ENCODE measurements around the gene PPP6R2. TPM values are rescaled to one million over a fixed set of nuclear protein-coding genes. Genes with fewer than 3 reads are reported as not detected.

Gene PPP6R2
- total RNA-seq, 4 donors from 2014 or later: 23.8 to 86.3 (median 37.0) TPM

GRCh38 chr22:50398831-50399648 lies 55.9 kb downstream of the PPP6R2 start:
- TF ChIP-seq CTCF (IDR thresholded peaks at IDR 0.05; ENCODE audit: low read depth): no peak

- TF ChIP-seq CTCF (IDR thresholded peaks at IDR 0.05; ENCODE audit: low read depth): no peak
These were observed 56.7 kb downstream of the PPP6R2 start for GRCh38 chr22:50399751-50400331.

- no peak for TF ChIP-seq CTCF (IDR thresholded peaks at IDR 0.05; ENCODE audit: low read depth)
These were observed 57.3 kb downstream of the PPP6R2 start for GRCh38 chr22:50400406-50400805.

GRCh38 chr22:50400931-50401330 lies 57.8 kb downstream of the PPP6R2 start:
- no peak for TF ChIP-seq CTCF (IDR thresholded peaks at IDR 0.05; ENCODE audit: low read depth)

- no peak for TF ChIP-seq CTCF (IDR thresholded peaks at IDR 0.05; ENCODE audit: low read depth)
These were observed 58.8 kb downstream of the PPP6R2 start for GRCh38 chr22:50401907-50402306.

GRCh38 chr22:50403701-50404101 lies 60.6 kb downstream of the PPP6R2 start:
- TF ChIP-seq CTCF (IDR thresholded peaks at IDR 0.05; ENCODE audit: low read depth): no peak

GRCh38 chr22:50406416-50407170 lies 63.5 kb downstream of the PPP6R2 start:
- TF ChIP-seq CTCF (IDR thresholded peaks at IDR 0.05; ENCODE audit: low read depth): no peak

Data from subcutaneous adipose tissue (tissue), 4 donors.